SU-DHL-6 (cell line): ENCODE results near the gene CLSTN3.

Source experiments
- H2AFZ ChIP-seq: fragments of 200-600 bp; sonication (generic); 2 replicates; pipeline ENCODE4 v1.6.1; 2014; ENCODE audit warnings: low read depth, mild to moderate bottlenecking, moderate library complexity, mixed read lengths, antibody characterized with exemption, low read length; ENCODE audit not compliant: severe bottlenecking
- H3F3A ChIP-seq: fragments of 200-600 bp; shearing (Covaris generic); 2 replicates; pipeline ENCODE4 v1.6.0; 2016; ENCODE audit warnings: antibody characterized with exemption, mild to moderate bottlenecking; ENCODE audit not compliant: insufficient read depth
- H3K27ac ChIP-seq: fragments of 200-600 bp; sonication (generic); 2 replicates; pipeline ENCODE4 v1.5.1; 2016; ENCODE audit warnings: low read depth, mild to moderate bottlenecking, low read length, moderate library complexity, mixed read lengths
- H3K27me3 ChIP-seq: fragments of 200-600 bp; sonication (generic), shearing (Covaris generic); 2 replicates; pipeline ENCODE4 v1.6.0; 2014; ENCODE audit warnings: mild to moderate bottlenecking, low read length
- H3K36me3 ChIP-seq: fragments of 200-600 bp; sonication (generic); 2 replicates; pipeline ENCODE4 v1.6.1; 2014; ENCODE audit warnings: mild to moderate bottlenecking, low read length, mixed read lengths
- H3K4me2 ChIP-seq: fragments of 300-600, 200-600 bp; shearing (Covaris generic), sonication (generic); 2 replicates; pipeline ENCODE4 v1.6.0; 2014; ENCODE audit warnings: low read length, low read depth, mild to moderate bottlenecking; ENCODE audit not compliant: poor library complexity, severe bottlenecking
- H3K4me3 ChIP-seq: fragments of 200-600 bp; sonication (generic); 2 replicates; pipeline ENCODE4 v1.5.1; 2014; ENCODE audit warnings: antibody characterized with exemption, low read length, mild to moderate bottlenecking, mixed read lengths; ENCODE audit not compliant: insufficient read depth, poor library complexity, severe bottlenecking
- H3K79me2 ChIP-seq: fragments of 200-600 bp; sonication (generic); 2 replicates; pipeline ENCODE4 v1.6.1; 2014; ENCODE audit warnings: mild to moderate bottlenecking, low read length, moderate library complexity; ENCODE audit not compliant: insufficient read depth
- H3K9ac ChIP-seq: fragments of 200-600 bp; sonication (generic); 2 replicates; pipeline ENCODE4 v1.7.0; 2014; ENCODE audit warnings: mild to moderate bottlenecking, low read length
- H3K9me2 ChIP-seq: fragments of 200-600 bp; sonication (generic); replicated peaks from 2 replicates; pipeline ENCODE4 v1.6.1; 2014; ENCODE audit warnings: low read length; ENCODE audit not compliant: insufficient read depth
- H3K9me3 ChIP-seq: fragments of 200-600 bp; sonication (generic); 2 replicates; pipeline ENCODE4 v1.6.1; 2014; ENCODE audit warnings: low read length, mixed read lengths; ENCODE audit not compliant: insufficient read depth
- H4K20me1 ChIP-seq: fragments of 200-600 bp; sonication (generic); 2 replicates; pipeline ENCODE4 v1.6.1; 2014; ENCODE audit warnings: low read depth, mild to moderate bottlenecking, antibody characterized with exemption, low read length, moderate library complexity, mixed read lengths
- EZH2phosphoT487 ChIP-seq: fragments of 200-600 bp; sonication (generic), shearing (Covaris generic); conservative IDR thresholded peaks from 2 replicates; pipeline ENCODE4 v1.6.1; 2018; ENCODE audit warnings: mild to moderate bottlenecking, antibody characterized with exemption, low read length, moderate library complexity, mixed read lengths
- TF ChIP-seq, protein P1 (sequence below): fragments of 200-600 bp; sonication (generic); IDR thresholded peaks from one replicate; pipeline ENCODE4 v1.5.1; 2017; ENCODE audit warnings: antibody characterized with exemption, mild to moderate bottlenecking, low read length, moderate library complexity; ENCODE audit not compliant: insufficient read depth, poor library complexity, severe bottlenecking

The CLSTN3 gene

DNA sequence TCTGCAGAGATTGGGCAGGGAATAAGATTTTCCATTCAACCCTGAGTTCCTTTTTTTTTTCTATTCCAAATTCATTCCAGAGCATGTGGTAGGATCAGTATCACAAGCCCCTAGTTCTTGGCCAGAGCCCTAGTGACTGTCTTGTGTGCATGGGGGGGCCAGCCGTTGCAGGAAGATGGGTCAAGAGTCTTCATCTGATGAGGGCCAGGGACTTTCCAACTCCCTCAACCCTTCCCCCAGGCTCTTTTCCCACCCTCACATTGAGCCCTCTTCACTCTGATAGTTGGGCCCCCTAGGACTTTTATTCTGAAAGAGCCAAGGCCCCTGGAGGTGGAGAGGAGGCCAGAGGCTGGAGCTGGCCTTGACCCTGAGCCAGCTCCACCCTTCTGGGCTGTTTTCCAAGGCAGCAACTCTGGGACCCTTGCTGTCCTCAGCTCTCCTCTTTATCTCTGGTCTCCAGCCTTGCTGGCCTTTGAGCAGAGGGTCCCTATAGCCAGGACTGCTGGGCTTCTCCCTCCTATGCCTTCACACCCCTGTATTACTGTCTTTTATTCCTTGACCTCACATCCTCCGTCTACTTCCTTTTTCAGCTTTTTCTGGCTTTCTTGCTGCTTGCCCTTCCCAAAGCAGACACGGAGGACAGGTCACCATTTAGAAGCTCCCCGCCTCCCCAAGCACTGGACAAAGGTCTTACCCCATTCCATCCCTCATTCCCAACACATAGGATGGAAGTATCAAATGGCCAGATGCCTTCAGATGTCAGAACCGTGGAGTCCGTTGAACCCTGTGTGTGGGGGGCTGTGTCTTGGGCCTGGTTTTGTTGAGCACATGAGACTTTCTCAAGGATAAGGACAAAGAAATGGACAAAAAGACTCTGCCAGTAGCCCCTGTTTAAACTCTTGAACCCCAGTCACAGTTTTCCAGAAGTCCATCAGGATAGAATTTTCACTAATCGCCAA is 7.1 kb upstream of the CLSTN3 start:
- no peaks in the 10 kb centered on the region for H3K9me2 ChIP-seq
- no peak overlapping the region for H3K4me2 ChIP-seq
- no peak overlapping the region for H3K4me3 ChIP-seq
- H3K27ac ChIP-seq, result no peak overlapping the region
- H3K27me3 ChIP-seq, result no peaks in the 10 kb centered on the region
- H3F3A ChIP-seq, result no peaks in the 10 kb centered on the region
- no peaks in the 10 kb centered on the region for H3K79me2 ChIP-seq
- no peaks in the 10 kb centered on the region for H3K9me3 ChIP-seq
- H2AFZ ChIP-seq, result no peak overlapping the region
- no peaks in the 10 kb centered on the region for H4K20me1 ChIP-seq
- TF ChIP-seq EZH2phosphoT487, result no peak
- TF ChIP-seq, protein P1, sequence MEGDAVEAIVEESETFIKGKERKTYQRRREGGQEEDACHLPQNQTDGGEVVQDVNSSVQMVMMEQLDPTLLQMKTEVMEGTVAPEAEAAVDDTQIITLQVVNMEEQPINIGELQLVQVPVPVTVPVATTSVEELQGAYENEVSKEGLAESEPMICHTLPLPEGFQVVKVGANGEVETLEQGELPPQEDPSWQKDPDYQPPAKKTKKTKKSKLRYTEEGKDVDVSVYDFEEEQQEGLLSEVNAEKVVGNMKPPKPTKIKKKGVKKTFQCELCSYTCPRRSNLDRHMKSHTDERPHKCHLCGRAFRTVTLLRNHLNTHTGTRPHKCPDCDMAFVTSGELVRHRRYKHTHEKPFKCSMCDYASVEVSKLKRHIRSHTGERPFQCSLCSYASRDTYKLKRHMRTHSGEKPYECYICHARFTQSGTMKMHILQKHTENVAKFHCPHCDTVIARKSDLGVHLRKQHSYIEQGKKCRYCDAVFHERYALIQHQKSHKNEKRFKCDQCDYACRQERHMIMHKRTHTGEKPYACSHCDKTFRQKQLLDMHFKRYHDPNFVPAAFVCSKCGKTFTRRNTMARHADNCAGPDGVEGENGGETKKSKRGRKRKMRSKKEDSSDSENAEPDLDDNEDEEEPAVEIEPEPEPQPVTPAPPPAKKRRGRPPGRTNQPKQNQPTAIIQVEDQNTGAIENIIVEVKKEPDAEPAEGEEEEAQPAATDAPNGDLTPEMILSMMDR, result no peak
- H3K9ac ChIP-seq, result no peak overlapping the region
- H3K36me3 ChIP-seq, result no peaks in the 10 kb centered on the region

DNA sequence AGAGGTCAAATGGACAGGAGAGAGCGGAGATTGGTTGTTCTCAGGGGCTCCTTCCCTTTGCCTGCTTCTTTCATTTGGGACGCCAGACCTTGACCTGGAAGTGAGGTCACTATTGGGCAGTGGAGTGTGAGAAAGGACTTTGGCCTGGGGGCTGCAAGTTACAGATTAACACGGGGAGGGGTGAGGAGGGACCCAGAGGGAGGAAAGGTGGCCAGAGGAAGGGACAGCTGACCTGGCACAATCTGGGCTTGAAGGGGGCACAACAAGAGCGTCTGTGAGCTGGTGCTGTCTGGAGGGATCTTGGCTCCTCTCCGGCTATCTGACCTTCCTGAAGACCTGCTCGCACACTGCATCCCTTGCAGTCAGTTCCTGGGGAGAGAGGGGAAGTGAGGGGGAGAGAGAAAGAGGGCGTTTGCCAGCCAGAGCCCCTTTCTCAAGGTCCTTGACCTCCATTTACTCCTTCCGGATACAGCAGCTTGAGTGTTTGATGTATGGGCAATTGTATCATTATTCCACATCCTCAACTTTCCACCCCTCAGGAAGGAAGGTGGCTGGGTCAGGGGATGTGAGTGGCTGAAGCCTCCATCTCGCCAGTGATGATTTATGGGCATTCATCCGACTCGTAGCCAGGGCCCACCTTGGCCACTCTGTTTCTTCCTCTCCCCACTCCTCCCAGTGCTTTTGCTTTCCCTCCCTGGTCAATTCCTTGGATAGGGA is 6.2 kb upstream of the CLSTN3 start:
- no peaks in the 10 kb centered on the region for H3K36me3 ChIP-seq
- no peaks in the 10 kb centered on the region for H3K9me2 ChIP-seq
- H4K20me1 ChIP-seq, result no peaks in the 10 kb centered on the region
- no peak overlapping the region for H3K27ac ChIP-seq
- no peaks in the 10 kb centered on the region for H3K9me3 ChIP-seq
- H3K9ac ChIP-seq, result no peak overlapping the region
- no peaks in the 10 kb centered on the region for H3F3A ChIP-seq
- no peak overlapping the region for H3K4me2 ChIP-seq
- no peaks in the 10 kb centered on the region for H3K79me2 ChIP-seq
- no peak overlapping the region for H2AFZ ChIP-seq
- no peak overlapping the region for H3K4me3 ChIP-seq
- no peak for TF ChIP-seq EZH2phosphoT487
- TF ChIP-seq, protein P1, result no peak
- H3K27me3 ChIP-seq, result no peaks in the 10 kb centered on the region

DNA sequence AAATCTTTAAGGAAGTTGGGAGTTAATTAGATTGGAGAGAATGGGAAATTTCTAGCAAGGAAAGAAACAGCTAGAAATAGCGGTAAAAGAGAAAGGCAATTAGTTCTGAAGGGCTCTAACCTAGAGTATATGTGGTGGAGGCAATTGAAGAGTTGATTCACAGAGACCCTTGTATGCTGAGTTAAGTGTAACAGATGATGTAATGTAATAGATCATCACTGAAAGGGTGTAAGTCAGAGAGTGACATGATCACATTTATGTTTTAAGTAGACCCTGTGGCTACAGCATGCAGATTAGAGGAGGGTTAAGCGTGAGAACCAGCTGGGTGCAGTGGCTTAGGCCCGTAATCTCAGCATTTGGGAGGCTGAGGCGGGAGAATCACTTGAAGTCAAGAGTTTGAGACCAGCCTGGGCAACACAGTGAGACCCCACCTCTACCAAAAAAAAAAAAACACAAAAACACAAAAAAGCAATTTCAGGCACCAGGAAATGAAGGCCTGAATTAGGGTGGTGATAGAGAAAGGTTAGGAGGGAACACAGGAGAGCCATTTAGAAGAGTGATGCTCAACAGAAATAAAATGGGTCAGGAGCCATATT is 4.4 kb upstream of the CLSTN3 start:
- Histone ChIP-seq H2AFZ (no peak overlapping the region), H3K4me3 (no peak overlapping the region), H3K9ac (no peak overlapping the region), H3K27ac (no peak overlapping the region), H3K9me2 (no peaks in the 10 kb centered on the region), H3K36me3 (no peaks in the 10 kb centered on the region), H3K79me2 (no peaks in the 10 kb centered on the region), H3K4me2 (no peak overlapping the region), H3K27me3 (no peaks in the 10 kb centered on the region), H4K20me1 (no peaks in the 10 kb centered on the region), H3K9me3 (no peaks in the 10 kb centered on the region), H3F3A (no peaks in the 10 kb centered on the region)
- no peak for TF ChIP-seq EZH2phosphoT487
- TF ChIP-seq, protein P1, result no peak
